ENCODE measurements around the gene THEMIS. TPM values are rescaled to one million over a fixed set of nuclear protein-coding genes. Genes with fewer than 3 reads are reported as not detected.
A peak's percentile ranks its signal among the peaks of the same experiment; 100 is the strongest.
"Not testable (repeated sequence)": the region's sequence is repeated elsewhere in the genome, so short reads cannot be mapped to it uniquely, and the experiment has no call there.

THEMIS gene
- total RNA-seq, 1 donor from 2014 or later: not detected

DNA sequence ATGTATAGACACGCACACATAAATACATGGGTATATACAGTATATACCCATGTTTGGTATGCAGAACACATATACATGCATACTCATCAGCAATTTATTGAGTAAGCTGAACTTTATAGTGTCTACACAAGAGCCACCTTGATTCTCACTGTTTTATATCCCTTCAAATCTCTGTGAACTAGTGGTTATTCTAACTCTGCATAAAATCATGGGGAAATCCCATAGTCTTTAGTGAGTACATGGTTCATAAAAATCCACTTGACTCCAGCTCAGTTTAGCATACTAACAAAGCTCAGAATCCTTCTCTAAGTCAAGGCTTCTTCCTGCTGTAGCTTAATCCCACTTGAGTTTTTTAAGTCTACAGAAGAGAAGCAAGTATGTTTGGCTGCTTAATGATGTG is 104.1 kb downstream of the THEMIS start:
- DNase-seq (ENCODE audit: low read depth in 2 of 2): no peak

DNA sequence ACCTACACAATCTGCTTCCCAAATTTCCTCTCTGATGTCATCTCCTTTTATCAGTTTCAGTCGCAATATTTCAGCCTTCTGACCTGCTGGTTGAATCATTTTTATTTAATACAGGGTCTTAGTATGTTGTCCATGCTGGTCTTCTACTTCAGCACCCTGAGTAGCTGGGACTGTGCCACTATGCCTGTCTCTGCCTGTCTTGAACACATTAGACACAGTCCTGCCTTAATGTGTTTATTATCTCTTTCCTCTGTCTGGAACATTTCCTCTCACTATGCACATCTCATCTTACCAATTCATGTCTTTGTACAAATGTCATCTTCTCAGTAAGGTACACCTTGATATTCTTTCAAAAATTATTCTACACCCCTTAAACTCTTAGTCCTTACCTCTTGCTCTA is 106.5 kb downstream of the THEMIS start:
- DNase-seq (ENCODE audit: low read depth in 2 of 2): no peak

- no peak for DNase-seq (ENCODE audit: low read depth in 2 of 2)
Measured at GRCh38 chr6:127793396-127793795, 107.5 kb downstream of the THEMIS start.

- no peak for DNase-seq (ENCODE audit: low read depth in 2 of 2)
Measured at GRCh38 chr6:127792616-127793015, 108.2 kb downstream of the THEMIS start.

DNA sequence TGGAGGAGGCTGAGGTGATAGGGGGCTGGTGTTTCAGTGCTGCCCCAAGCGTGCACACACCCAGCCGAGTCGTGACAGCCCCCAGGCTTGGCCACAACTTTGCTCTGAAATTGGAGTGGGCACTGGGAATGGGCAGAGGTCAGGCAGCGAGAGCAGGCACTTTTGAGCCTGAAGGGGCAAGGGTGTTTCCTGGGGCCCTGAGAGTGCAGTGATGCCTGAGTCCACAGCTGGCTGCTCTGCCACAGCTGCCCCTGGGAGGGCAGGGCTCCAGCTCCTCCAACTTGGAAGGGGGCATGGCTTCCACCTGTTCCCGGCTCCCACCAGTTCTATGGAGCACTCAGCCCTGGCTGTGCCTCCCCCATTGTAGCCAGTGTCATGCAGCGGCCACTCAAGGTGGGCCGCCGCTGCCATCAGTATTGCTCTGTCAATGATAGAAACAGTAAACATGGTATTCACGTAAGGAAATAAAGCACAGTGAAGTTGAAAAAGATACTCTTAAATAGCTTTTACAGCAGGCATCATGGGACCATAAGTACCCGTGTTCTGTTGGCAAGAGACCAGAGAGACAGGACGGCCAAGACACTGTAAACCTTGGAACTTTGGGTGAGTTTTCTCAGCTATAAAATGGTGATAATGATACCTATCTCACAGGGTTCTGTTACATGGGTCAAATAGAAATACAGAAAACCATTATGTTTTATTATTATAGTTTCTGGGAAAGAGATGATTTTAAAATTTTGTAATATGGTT is 108.9 kb downstream of the THEMIS start:
- DNase-seq (ENCODE audit: low read depth in 2 of 2): no peak

DNA sequence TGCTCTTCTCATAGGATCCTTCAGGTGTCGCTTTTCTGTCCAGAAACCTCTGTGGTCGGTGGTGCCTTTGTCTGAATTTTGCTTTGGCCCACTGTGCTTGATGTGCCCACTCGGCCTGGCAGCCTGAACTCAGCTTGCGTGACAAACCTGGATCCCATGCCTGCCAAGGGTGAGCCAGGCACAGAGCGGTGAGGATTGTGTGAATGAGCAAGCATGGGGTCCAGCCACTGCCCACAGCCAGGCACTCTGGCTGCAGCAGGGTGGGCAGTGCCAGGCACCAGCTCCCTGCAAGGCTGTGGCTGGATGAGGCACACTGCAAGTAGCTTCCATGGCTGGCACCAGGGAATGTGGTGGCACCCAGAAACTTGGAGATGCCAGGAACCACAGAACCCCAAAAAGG is 110.3 kb downstream of the THEMIS start:
- no peak for DNase-seq (ENCODE audit: low read depth in 2 of 2)

DNA sequence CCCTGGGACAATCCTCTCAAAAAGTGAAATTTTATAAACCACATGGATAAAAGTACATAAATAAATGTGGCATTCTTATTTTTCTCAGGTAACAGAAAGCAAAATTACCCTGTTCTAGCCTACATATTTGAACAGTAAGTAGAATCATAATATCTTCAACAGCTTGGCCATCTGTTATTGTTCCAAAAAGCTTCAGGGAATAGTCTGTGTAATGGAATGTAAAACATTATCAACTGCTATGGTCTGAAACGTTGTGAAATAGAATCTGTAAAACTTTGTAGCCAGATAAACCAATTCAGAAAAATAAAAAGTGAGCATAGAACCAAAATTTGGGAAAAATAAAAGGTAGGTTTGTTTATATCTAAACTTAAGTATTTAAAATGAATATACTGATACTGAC is 114.7 kb downstream of the THEMIS start:
- DNase-seq (ENCODE audit: low read depth in 2 of 2): no peak

GRCh38 chr6:127784468-127784867 is 116.4 kb downstream of the THEMIS start:
- no peak for DNase-seq (ENCODE audit: low read depth in 2 of 2)

DNA sequence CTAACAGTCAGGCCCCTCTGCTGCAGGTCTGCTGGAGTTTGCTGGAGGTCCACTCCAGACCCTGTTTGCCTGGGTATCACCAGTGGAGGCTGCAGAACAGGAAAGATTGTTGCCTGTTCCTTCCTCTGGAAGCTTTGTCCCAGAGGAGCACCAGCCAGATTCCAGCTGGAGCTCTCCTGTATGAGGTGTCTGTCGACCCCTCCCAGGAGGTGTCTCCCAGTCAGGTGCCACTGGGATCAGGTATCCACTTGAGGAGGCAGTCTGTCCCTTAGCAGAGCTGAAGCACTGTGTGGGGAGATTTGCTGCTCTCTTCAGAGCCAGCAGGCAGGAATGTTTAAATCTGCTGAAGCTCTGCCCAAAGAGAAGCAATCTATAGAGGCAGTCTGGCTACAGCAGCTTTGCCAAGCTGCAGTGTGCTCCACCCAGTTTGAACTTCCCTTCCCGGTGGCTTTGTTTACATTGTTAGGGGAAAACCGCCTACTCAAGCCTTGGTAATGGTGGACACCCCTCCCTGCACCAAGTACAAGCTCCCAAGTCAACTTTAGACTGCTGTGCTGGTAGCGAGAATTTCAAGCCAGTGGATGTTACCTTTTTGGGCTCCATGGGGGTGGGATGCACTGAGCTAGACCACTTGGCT is 119.1 kb downstream of the THEMIS start:
- DNase-seq (ENCODE audit: low read depth in 2 of 2): not testable (repeated sequence)

DNA sequence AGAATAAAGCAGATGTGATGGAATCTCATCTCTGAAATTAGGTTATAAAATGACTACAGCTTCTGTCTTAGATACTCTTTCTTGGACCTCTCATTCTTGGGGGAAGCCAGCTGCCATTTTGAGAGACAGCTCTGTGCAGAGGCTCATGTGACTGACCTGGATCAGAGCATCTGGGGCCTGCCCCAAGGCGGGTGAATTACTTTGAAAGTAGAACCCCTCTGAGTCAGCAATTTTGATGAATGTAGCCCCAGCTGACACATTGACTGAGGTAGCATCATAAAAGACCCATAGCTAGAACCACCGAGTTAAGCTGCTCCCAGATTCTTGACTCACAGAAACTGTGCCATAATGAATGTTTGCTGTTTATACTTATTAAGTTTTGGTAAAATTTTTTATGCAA is 124.5 kb downstream of the THEMIS start:
- no peak for DNase-seq (ENCODE audit: low read depth in 2 of 2)

DNA sequence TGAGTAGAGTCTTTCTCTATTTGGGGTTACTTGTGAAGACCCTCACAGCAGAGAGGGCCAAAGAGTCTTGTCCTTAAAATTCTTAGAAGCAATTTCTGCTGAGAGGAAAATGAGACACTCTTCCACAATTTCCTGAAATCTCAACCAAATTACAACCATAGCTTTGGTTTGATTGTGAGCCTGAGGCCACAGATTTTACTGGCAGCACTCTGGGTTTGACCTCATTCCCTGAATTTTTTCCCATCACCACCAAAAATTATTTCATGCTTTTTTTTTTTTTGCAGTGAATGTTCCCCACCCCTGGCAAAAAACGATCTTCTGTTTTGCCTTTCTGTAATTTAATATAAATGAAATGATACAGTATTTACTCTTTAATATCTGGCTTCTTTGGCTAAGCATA is 125.5 kb downstream of the THEMIS start:
- DNase-seq (ENCODE audit: low read depth in 2 of 2): no peak

GRCh38 chr6:127768745-127769144 is 132.1 kb downstream of the THEMIS start:
- DNase-seq (ENCODE audit: low read depth in 2 of 2): no peak

GRCh38 chr6:127768223-127768622 is 132.6 kb downstream of the THEMIS start:
- DNase-seq (ENCODE audit: low read depth in 2 of 2): no peak

DNA sequence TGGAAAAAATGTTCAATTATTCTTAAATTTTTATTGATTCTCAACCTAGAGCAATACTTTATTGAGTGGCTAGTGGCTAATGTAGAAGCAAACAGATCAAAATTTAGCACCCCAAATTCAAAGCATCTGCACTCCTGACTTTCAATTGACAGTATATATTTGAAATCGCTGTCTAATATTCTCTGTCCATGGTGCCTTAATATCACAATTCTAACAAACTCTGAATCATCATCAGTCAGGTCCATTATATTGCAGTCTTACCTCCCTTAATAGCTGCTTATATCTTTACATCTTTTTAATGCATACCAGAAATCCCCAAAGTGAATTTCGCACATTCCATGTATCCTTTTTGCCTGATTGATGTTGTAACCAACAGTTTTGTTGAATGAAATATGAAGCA is 134.9 kb downstream of the THEMIS start:
- DNase-seq (ENCODE audit: low read depth in 2 of 2): no peak

DNA sequence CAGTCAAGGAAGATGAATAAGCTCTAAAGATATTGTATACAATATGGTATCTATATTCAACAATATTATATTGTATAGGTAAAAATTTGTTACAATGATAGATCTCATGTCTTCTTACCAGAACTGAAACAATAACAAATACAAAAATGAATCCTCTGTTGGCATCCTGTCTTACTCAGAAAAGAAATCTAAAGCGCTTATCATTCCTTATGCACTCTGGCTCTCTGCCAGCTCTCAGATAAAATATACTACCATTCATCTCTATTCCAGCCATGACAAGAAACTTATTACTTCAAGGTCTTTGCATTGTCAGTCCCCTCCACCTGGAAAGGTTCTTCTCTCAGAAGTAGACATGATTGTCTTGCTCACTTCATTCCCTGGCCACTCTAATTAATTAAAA is 138.6 kb downstream of the THEMIS start:
- DNase-seq (ENCODE audit: low read depth in 2 of 2): no peak

DNA sequence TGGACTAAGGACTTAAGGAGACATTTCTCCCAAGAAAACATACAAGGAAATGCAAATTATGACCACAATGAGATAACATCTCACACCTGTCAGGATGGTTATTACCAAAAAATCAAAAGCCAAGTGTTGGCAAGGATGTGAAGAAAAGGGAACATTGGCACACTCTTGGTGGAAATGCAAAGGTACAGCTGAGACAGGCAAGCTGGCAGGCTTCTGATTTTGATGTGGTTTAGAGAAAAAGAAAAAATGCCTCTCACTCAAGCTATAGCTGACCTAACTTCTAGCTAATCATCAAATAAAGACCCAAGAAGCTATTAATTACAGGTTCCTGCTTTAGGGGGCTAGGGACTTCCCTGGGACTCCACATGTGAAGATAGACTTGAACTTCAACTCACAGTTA is 139.8 kb downstream of the THEMIS start:
- DNase-seq (ENCODE audit: low read depth in 2 of 2): no peak

- DNase-seq (ENCODE audit: low read depth in 2 of 2): no peak
Measured at GRCh38 chr6:127749095-127749494, 151.8 kb downstream of the THEMIS start.

- no peak for DNase-seq (ENCODE audit: low read depth in 2 of 2)
Measured at GRCh38 chr6:127748290-127748689, 152.6 kb downstream of the THEMIS start.

- no peak for DNase-seq (ENCODE audit: low read depth in 2 of 2)
Measured at GRCh38 chr6:127738423-127738822, 162.4 kb downstream of the THEMIS start.

GRCh38 chr6:127737768-127738167 is 163.1 kb downstream of the THEMIS start:
- no peak for DNase-seq (ENCODE audit: low read depth in 2 of 2)

- DNase-seq (ENCODE audit: low read depth in 2 of 2): peak; percentile 65 to 73
Measured at GRCh38 chr6:127737009-127737486, 163.8 kb downstream of the THEMIS start.

- DNase-seq (ENCODE audit: low read depth in 2 of 2): no peak
Measured at GRCh38 chr6:127732927-127733326, 167.9 kb downstream of the THEMIS start.

- DNase-seq (ENCODE audit: low read depth in 2 of 2): no peak
Measured at GRCh38 chr6:127727260-127727953, 173.5 kb downstream of the THEMIS start.

Measured in dermis microvascular lymphatic vessel endothelial cell (primary cell).